ENCODE data around the gene SEMA6B.

The SEMA6B gene

DNA sequence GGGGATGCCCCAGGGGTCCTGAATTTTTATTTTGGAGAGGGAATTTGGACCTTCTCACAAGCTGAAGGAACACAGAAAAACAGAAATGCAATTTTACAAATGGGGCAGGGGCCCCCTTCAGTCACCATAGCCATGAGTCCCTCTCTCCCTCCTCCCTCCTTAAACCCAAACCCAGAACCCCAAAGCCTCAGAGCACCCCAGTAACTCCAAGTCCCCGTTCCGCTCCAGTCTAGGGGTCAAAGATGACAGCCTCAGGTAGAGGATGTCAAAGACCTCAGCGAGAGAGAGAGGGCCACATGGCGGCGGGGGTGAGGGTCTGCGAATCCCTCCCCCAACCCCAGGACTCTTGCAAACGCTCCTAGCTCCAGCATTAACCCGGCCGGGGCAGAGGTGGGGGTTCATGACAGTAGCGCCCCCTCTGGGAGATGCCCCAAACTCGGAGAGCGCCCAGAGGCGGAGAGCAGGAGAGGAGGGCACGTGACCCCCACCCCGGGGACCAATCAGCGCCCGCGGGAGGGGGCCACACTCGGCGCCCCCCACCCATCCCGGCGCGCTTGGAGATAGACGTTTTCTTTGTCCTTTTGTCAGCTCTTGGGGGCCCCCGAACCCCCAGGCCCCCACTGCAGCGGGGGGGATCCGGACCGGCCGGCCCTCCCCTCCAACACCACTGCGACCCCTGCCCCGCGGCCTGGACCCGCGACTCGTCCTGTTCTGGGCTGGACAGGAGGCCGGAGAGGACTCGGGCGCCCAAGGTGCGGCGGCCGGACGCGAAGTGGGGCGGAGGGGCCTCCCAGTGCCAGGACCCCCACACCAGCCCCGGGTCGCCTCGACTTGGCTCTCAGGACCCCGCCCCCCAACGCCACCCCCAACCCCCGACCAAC lies 20.8 kb upstream of the SEMA6B start:
- TF ChIP-seq FOXP2 (optimal IDR thresholded peaks at IDR 0.05; ENCODE audit: borderline replicate concordance, extremely low read depth, extremely low read length, insufficient read depth) (no peak), POLR2AphosphoS5 (IDR thresholded peaks at IDR 0.05; ENCODE audit: low read depth, low read length) (no peak), SIN3A (IDR thresholded peaks at IDR 0.05; ENCODE audit: borderline replicate concordance, insufficient read depth, low read length) (no peak), TAF1 (IDR thresholded peaks at IDR 0.05; ENCODE audit: borderline replicate concordance, insufficient read depth, low read length) (no peak)
- TF ChIP-seq, protein P1, sequence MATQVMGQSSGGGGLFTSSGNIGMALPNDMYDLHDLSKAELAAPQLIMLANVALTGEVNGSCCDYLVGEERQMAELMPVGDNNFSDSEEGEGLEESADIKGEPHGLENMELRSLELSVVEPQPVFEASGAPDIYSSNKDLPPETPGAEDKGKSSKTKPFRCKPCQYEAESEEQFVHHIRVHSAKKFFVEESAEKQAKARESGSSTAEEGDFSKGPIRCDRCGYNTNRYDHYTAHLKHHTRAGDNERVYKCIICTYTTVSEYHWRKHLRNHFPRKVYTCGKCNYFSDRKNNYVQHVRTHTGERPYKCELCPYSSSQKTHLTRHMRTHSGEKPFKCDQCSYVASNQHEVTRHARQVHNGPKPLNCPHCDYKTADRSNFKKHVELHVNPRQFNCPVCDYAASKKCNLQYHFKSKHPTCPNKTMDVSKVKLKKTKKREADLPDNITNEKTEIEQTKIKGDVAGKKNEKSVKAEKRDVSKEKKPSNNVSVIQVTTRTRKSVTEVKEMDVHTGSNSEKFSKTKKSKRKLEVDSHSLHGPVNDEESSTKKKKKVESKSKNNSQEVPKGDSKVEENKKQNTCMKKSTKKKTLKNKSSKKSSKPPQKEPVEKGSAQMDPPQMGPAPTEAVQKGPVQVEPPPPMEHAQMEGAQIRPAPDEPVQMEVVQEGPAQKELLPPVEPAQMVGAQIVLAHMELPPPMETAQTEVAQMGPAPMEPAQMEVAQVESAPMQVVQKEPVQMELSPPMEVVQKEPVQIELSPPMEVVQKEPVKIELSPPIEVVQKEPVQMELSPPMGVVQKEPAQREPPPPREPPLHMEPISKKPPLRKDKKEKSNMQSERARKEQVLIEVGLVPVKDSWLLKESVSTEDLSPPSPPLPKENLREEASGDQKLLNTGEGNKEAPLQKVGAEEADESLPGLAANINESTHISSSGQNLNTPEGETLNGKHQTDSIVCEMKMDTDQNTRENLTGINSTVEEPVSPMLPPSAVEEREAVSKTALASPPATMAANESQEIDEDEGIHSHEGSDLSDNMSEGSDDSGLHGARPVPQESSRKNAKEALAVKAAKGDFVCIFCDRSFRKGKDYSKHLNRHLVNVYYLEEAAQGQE (IDR thresholded peaks at IDR 0.05; ENCODE audit: insufficient read depth in 1 of 2, low read depth in 2 of 2, low read length in 2 of 2) = no peak

DNA sequence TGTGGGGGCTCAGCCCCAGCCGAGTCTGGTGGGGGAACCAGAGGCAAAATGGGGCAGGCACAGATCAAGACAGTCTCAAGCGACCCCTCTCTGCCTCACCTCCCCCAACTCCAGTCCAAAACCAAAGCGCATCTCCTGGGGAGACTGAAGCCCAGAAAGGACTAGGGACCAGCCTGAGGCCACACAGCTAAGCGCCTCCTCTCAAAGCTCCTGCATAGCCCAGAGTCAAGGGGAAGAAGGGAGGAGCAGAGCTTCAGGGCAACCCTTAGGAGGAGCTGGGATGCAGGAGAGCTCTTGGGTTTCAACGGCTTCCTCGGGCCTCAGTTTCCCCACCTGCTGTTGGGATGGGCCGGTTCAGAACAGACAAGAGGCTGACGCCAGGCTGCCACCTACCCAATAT lies 19.9 kb upstream of the SEMA6B start:
- no peak for TF ChIP-seq FOXP2 (optimal IDR thresholded peaks at IDR 0.05; ENCODE audit: borderline replicate concordance, extremely low read depth, extremely low read length, insufficient read depth)
- TF ChIP-seq POLR2AphosphoS5 (IDR thresholded peaks at IDR 0.05; ENCODE audit: low read depth, low read length) = no peak
- no peak for TF ChIP-seq TAF1 (IDR thresholded peaks at IDR 0.05; ENCODE audit: borderline replicate concordance, insufficient read depth, low read length)
- no peak for TF ChIP-seq SIN3A (IDR thresholded peaks at IDR 0.05; ENCODE audit: borderline replicate concordance, insufficient read depth, low read length)
- TF ChIP-seq, protein P1 (IDR thresholded peaks at IDR 0.05; ENCODE audit: insufficient read depth in 1 of 2, low read depth in 2 of 2, low read length in 2 of 2) = no peak

DNA sequence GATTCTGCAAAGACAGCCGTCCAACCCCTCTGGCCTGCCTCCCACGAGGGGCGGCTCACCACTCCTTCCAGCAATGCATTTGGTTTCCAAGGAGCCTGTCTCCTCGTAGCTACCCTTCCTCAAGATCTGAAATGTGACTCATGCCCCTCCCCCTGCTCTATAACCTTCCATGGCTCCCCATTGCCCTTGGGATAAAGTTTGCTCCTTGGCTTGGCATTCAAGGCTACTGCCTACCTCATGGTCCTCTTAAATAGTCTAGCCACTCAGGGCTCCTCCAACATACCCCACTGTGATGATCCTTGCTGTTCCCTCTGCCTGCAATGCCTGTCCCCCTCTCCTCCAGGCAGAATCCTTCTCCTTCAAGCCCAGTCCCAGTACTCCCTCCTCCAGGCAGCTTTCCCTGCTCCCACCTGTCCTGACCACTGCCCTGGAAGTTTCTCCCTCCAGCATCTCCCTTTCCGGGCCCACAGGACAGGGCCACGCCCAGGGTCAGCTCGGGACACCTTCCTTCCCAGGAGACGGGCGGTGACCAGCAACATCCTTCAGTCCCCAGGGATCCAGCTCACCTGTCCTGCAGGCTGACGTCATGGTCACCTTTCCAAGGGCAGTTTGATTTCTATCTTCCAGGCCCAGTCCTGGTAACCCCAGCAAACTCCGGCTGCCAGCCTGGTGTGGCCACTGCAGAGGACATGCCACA lies 19.2 kb upstream of the SEMA6B start:
- TF ChIP-seq SIN3A (IDR thresholded peaks at IDR 0.05; ENCODE audit: borderline replicate concordance, insufficient read depth, low read length) = no peak
- TF ChIP-seq TAF1 (IDR thresholded peaks at IDR 0.05; ENCODE audit: borderline replicate concordance, insufficient read depth, low read length) = no peak
- no peak for TF ChIP-seq FOXP2 (optimal IDR thresholded peaks at IDR 0.05; ENCODE audit: borderline replicate concordance, extremely low read depth, extremely low read length, insufficient read depth)
- TF ChIP-seq POLR2AphosphoS5 (IDR thresholded peaks at IDR 0.05; ENCODE audit: low read depth, low read length) = no peak
- TF ChIP-seq, protein P1 (IDR thresholded peaks at IDR 0.05; ENCODE audit: insufficient read depth in 1 of 2, low read depth in 2 of 2, low read length in 2 of 2) = no peak

GRCh38 chr19:4577020-4577782 lies 17.7 kb upstream of the SEMA6B start:
- TF ChIP-seq SIN3A (IDR thresholded peaks at IDR 0.05; ENCODE audit: borderline replicate concordance, insufficient read depth, low read length) (no peak), FOXP2 (optimal IDR thresholded peaks at IDR 0.05; ENCODE audit: borderline replicate concordance, extremely low read depth, extremely low read length, insufficient read depth) (no peak), POLR2AphosphoS5 (IDR thresholded peaks at IDR 0.05; ENCODE audit: low read depth, low read length) (no peak), TAF1 (IDR thresholded peaks at IDR 0.05; ENCODE audit: borderline replicate concordance, insufficient read depth, low read length) (no peak)
- TF ChIP-seq, protein P1 (IDR thresholded peaks at IDR 0.05; ENCODE audit: insufficient read depth in 1 of 2, low read depth in 2 of 2, low read length in 2 of 2) = no peak
